ENCODE measurements around the gene EVC.

The EVC gene

GRCh38 chr4:5755161-5755560 lies 44.2 kb downstream of the EVC start:
- DNase-seq (ENCODE audit: low spot score): peak; percentile 46

DNA sequence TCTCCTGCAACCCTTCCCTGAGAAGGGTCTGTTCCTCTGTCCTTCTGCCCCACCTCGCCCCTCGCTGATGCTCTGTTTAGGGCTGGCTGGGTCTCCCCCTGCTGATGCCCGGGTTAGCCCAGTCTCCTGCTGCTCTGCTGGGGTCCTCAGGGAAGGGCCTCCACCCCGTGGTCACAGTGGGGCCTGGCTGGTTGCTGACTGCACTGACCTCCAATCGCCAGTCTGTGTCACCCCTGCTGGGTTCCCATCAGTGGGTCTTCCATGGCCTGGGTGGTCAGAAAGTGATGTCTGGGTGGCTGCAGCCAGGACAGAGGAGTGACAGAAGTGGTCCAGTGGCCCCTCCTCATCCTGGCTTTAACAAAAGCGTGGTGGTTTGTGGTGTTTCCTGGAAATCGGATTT lies 44.7 kb downstream of the EVC start:
- DNase-seq (ENCODE audit: low spot score): no peak

GRCh38 chr4:5756271-5756670 lies 45.3 kb downstream of the EVC start:
- DNase-seq (ENCODE audit: low spot score): peak; percentile 38

GRCh38 chr4:5757091-5757490 lies 46.1 kb downstream of the EVC start:
- peak; percentile 57 for DNase-seq (ENCODE audit: low spot score)

GRCh38 chr4:5757536-5757935 lies 46.5 kb downstream of the EVC start:
- DNase-seq (ENCODE audit: low spot score): peak; percentile 20

- peak; percentile 18 for DNase-seq (ENCODE audit: low spot score)
These were observed 47.0 kb downstream of the EVC start for GRCh38 chr4:5757954-5758353.

DNA sequence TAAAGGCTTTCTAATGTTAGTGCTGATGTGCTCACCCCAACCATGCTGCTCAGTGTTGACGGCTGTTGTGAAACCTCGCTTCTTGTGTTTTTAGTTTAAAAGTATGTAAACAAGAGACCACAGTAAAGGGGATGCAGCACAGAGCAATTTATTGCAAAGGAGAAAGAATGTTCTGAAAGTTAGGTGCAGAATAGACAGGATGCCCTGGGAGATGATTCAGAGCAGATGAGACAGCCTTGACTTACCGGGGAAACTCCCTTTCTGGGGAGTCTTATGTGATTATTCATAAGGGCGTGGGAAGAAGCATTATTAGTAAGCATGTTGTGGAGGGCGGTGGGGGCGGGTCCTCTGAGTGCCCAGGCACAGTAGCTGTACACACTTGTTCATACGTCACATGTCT lies 47.7 kb downstream of the EVC start:
- DNase-seq (ENCODE audit: low spot score): no peak

DNA sequence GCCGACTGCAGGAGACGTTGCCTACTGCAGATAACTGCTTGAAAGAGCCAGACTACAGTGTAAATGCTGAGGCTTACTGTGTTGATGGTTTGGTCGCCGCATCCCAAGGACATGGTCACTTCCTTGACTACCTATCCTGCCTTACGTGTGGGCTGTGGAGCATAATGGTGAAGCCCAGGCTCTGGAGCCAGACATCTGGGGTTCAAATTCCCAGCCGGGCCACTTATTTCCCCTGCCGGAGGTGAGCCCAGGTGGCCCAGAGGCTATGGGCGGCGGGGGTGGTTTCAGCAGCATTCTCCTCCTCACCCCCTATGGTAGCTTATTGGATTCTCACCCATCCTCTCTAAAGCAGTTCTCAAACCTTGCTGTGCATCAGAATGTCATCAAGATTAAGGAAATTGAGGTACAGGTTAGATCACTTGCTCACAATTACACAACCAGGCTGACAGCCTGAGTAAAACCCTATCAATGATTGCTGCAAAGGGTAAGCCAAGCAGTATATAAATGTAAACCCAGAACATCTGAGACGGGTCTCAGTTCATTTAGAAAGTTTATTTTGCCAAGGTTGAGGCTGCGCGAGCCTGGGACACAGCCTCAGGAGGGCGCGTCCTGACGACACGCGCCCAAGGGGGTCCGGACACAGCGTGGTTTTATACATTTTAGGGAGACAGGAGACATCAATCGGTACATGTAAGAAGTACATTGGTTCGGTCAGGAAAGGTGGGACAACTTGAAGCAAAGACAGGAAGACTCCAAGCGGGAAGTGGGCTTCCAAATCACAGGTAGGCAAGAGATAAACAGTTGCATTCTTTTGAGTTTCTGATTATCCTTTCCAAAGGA lies 48.5 kb downstream of the EVC start:
- DNase-seq (ENCODE audit: low spot score): peak; percentile 46

DNA sequence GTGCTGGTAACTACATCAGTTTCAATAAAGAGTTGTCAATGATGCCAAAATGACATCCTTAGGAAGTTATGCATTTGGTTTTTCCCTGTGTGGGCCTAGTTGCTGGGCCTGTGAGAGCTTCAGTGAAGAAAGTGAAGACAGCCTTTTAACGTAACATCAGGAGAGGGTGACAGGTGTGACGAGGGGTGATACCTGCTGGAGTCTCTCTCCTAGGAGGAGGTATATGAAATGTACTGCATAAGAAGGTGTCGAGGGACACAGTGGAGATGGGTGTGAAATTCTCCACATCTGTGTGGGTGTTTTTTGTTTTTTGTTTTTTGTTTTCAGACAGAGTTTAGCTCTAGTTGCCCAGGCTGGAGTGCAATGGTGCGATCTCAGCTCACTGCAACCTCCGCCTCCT lies 49.2 kb downstream of the EVC start:
- peak; percentile 37 for DNase-seq (ENCODE audit: low spot score)

GRCh38 chr4:5760936-5761480 lies 50.0 kb downstream of the EVC start:
- no peak for DNase-seq (ENCODE audit: low spot score)

GRCh38 chr4:5770051-5770450 lies 59.0 kb downstream of the EVC start:
- DNase-seq (ENCODE audit: low spot score): no peak

- peak; percentile 59 for DNase-seq (ENCODE audit: low spot score)
These were observed 61.7 kb downstream of the EVC start for GRCh38 chr4:5772528-5773270.

DNA sequence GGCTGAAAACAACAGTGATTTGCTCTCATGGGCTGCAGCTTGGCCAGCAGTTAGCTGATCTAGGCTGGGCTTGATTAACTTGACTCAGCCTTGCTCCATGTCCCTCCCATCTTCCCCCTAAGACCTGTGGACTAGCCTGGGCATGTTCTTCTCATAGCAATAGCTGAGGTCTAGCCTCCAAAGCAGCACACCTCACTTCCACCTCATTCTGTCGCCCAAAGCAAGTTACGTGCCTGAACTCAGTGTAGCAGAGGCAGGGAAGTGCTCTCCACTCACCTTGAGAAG lies 62.2 kb downstream of the EVC start:
- DNase-seq (ENCODE audit: low spot score): no peak

GRCh38 chr4:5774416-5775036 lies 63.5 kb downstream of the EVC start:
- no peak for DNase-seq (ENCODE audit: low spot score)

DNA sequence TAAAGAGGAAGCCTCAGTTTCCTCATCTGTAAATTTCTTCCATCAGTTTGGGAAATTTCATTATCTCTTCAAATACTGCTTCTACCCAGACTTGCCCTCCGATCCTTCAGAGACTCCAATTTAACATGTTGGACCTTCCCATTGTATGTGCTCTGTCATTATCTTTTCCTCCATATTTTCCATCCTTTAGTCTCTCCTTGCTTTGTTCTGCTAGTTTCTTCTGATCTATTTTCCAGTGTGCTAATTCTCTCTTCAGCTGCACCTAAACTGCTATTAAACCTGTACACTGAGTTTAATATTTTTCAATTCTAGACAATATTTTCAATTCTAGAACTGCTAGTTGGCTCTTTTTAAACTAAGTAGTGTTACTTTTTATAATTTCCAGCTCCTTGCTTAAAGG lies 65.5 kb downstream of the EVC start:
- DNase-seq (ENCODE audit: low spot score): no peak

DNA sequence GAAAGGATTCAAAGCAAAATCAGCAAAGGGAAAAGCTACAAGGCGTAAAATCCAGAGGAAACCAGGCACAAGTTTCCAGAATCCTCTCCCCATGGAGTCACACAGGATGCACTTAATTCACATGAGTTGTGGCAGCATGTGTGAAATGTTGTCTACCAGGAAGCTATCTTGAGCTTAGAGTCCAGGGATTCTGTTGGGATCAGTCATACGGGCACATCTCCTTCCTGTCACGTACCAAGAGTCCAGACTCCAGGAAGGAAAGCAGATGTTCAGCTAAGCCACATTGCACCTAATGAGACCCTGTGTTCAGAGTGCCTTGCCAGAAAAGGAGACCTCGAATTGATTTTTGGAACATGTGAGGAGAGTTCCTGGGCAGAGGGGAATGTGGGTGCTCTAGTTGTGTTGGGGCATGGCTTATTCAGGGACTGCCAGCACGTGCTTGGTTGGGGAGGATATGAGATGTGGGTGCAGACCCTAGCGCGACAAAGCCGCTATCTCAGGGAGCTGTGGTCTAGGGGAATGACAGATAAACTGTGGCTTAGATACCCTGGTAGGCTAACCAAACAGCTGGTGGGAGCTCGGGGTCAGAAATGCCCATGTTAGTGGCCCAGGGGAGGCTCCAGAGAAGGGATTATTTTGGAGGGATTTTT lies 70.0 kb downstream of the EVC start:
- peak; percentile 12 for DNase-seq (ENCODE audit: low spot score)

GRCh38 chr4:5781691-5782090 lies 70.7 kb downstream of the EVC start:
- DNase-seq (ENCODE audit: low spot score): no peak

- peak; percentile 22 for DNase-seq (ENCODE audit: low spot score)
These were observed 72.0 kb downstream of the EVC start for GRCh38 chr4:5782829-5783476.

GRCh38 chr4:5783486-5783885 lies 72.5 kb downstream of the EVC start:
- peak; percentile 4 for DNase-seq (ENCODE audit: low spot score)

- DNase-seq (ENCODE audit: low spot score): peak; percentile 17
These were observed 73.0 kb downstream of the EVC start for GRCh38 chr4:5784021-5784420.

- peak; percentile 11 for DNase-seq (ENCODE audit: low spot score)
These were observed 74.1 kb downstream of the EVC start for GRCh38 chr4:5784960-5785611.
